ENCODE data around the gene SH3RF3.

GRCh38 chr2:109132626-109133025 lies 3.6 kb downstream of the SH3RF3 start:
- TF ChIP-seq PATZ1 (CRISPR knock-in tag; IDR thresholded peaks at IDR 0.05; ENCODE audit: borderline replicate concordance) (no peak), SNAI2 (CRISPR knock-in tag; IDR thresholded peaks at IDR 0.05) (no peak), ARNTL (CRISPR knock-in tag; IDR thresholded peaks at IDR 0.05; ENCODE audit: borderline replicate concordance, low read depth) (no peak), ESRRG (CRISPR knock-in tag; IDR thresholded peaks at IDR 0.05) (no peak), ZFP30 (CRISPR knock-in tag; IDR thresholded peaks at IDR 0.05) (no peak), ZFP3 (CRISPR knock-in tag; IDR thresholded peaks at IDR 0.05) (no peak), GLIS3 (CRISPR knock-in tag; IDR thresholded peaks at IDR 0.05) (no peak), PPARA (CRISPR knock-in tag; IDR thresholded peaks at IDR 0.05; ENCODE audit: borderline replicate concordance) (no peak), RARB (CRISPR knock-in tag; IDR thresholded peaks at IDR 0.05) (no peak), ZNF565 (CRISPR knock-in tag; conservative IDR thresholded peaks at IDR 0.05; ENCODE audit: low read depth) (no peak), OSR1 (CRISPR knock-in tag; IDR thresholded peaks at IDR 0.05) (no peak), CREB5 (CRISPR knock-in tag; IDR thresholded peaks at IDR 0.05; ENCODE audit: low read depth) (no peak), ISL1 (CRISPR knock-in tag; IDR thresholded peaks at IDR 0.05) (no peak), ZNF8 (CRISPR knock-in tag; IDR thresholded peaks at IDR 0.05) (no peak)

Measured in SK-N-SH treated with all-trans-retinoic acid at 6 μM for 48 hours (cell line).